B cell (primary cell): ENCODE data around the gene FITM1. TPM values are rescaled to one million over a fixed set of nuclear protein-coding genes. Genes with fewer than 3 reads are reported as not detected.

Experiments used
- ATAC-seq: fragments of 200-7000 bp; cut with Tn5 transposase; one replicate; pipeline ENCODE4 v1.10.0; 2021; ENCODE audit warnings: low read depth, mild to moderate bottlenecking, moderate number of reproducible peaks, moderate library complexity
- CTCF ChIA-PET: fragments of 350-600 bp; sonication (Branson Sonifier 250); formaldehyde crosslinking; loops from one replicate; lab custom pipeline; 2021; ENCODE audit warnings: antibody characterized with exemption, inconsistent platforms; lab: Charles Lee
- POLR2A ChIA-PET: fragments of 350-600 bp; sonication (Branson Sonifier 250); formaldehyde crosslinking; loops from one replicate; lab custom pipeline; 2021; ENCODE audit warnings: antibody characterized with exemption; lab: Charles Lee
- DNase-seq: peaks from one replicate; pipeline ENCODE4 v3.0.0; 2013
- H2AFZ ChIP-seq: 2 replicates; pipeline ENCODE4 v1.6.1; 2012; ENCODE audit warnings: mild to moderate bottlenecking, low read depth, low read length; ENCODE audit not compliant: insufficient read depth, poor library complexity, severe bottlenecking
- H3K27ac ChIP-seq, 2 donors: 1 replicate in 1 of 2; 2 replicates in 1 of 2; pipeline ENCODE4 v1.5.1; 2012 to 2013; ENCODE audit warnings: low read length in 2 of 2, mild to moderate bottlenecking in 2 of 2, moderate library complexity in 1 of 2
- H3K27me3 ChIP-seq, 4 experiments: fragments of 200-600 bp in 1 of 4; sonication (generic) in 1 of 4; replicated peaks in 1 of 4; 1 replicate in 2 of 4; 2 replicates in 2 of 4; pipeline versions ENCODE4 v1.6.1 to v1.7.0; 2013 to 2016; ENCODE audit warnings: low read length in 3 of 4, mild to moderate bottlenecking in 2 of 4, mixed read lengths in 1 of 4, moderate library complexity in 1 of 4; ENCODE audit not compliant: insufficient read depth in 4 of 4, control insufficient read depth in 3 of 4; ENCODE audit errors: control extremely low read depth in 1 of 4
- H3K36me3 ChIP-seq, 2 experiments: replicated peaks in 1 of 2; 1 replicate in 1 of 2; 2 replicates in 1 of 2; pipeline versions ENCODE4 v1.6.1 to v1.7.1; 2013; ENCODE audit warnings: low read length in 1 of 2; ENCODE audit not compliant: insufficient read depth in 2 of 2, control insufficient read depth in 1 of 2; ENCODE audit errors: control extremely low read depth in 1 of 2, extremely low read depth in 1 of 2
- H3K4me1 ChIP-seq, 2 donors: fragments of 200-600 bp in 1 of 2; sonication (generic) in 1 of 2; 1 replicate in 1 of 2; 2 replicates in 1 of 2; pipeline versions ENCODE4 v1.5.1 to v1.6.1; 2013 to 2017; ENCODE audit warnings: low read length in 2 of 2; ENCODE audit not compliant: control insufficient read depth in 2 of 2, insufficient read depth in 2 of 2
- H3K4me2 ChIP-seq: replicated peaks from 2 replicates; pipeline ENCODE3; 2012; ENCODE audit warnings: mild to moderate bottlenecking, low read depth, low read length; ENCODE audit not compliant: poor library complexity, severe bottlenecking
- H3K4me3 ChIP-seq, 5 experiments: fragments of 200-600 bp in 1 of 5; sonication (generic) in 1 of 5; 1 replicate in 3 of 5; 2 replicates in 2 of 5; pipeline versions ENCODE4 v1.5.1 to v1.7.0; 2011 to 2016; ENCODE audit warnings: low read length in 4 of 5, mild to moderate bottlenecking in 4 of 5, low read depth in 2 of 5, control low read depth in 1 of 5, moderate library complexity in 1 of 5; ENCODE audit not compliant: insufficient read depth in 1 of 5; ENCODE audit errors: control extremely low read depth in 1 of 5, extremely low read depth in 1 of 5
- H3K79me2 ChIP-seq: fragments of 200-600 bp; sonication (generic); one replicate; pipeline ENCODE4 v1.6.0; 2016; ENCODE audit warnings: low read length; ENCODE audit not compliant: control insufficient read depth, insufficient read depth
- H3K9ac ChIP-seq: fragments of 200-600 bp; sonication (generic); 2 replicates; pipeline ENCODE4 v1.6.1; 2017; ENCODE audit warnings: mild to moderate bottlenecking, low read length, moderate library complexity
- H3K9me3 ChIP-seq, 3 donors: one replicate each; pipeline versions ENCODE4 v1.6.1 to v1.7.1; 2013; ENCODE audit warnings: low read length in 2 of 3; ENCODE audit not compliant: control insufficient read depth in 2 of 3, insufficient read depth in 1 of 3; ENCODE audit errors: control extremely low read depth in 1 of 3
- H4K20me1 ChIP-seq: 2 replicates; pipeline ENCODE4 v1.6.0; 2012; ENCODE audit warnings: mild to moderate bottlenecking, low read length; ENCODE audit not compliant: insufficient read depth, control insufficient read depth, poor library complexity, severe bottlenecking
- H3K27ac Mint-ChIP-seq: one replicate; pipeline ENCODE4 v1.8.0; 2021; ENCODE audit warnings: mixed read lengths
- H3K27me3 Mint-ChIP-seq: one replicate; pipeline ENCODE4 v1.8.0; 2021; ENCODE audit warnings: mixed read lengths
- H3K4me1 Mint-ChIP-seq: one replicate; pipeline ENCODE4 v1.8.0; 2021; ENCODE audit warnings: mixed read lengths
- H3K4me3 Mint-ChIP-seq: one replicate; pipeline ENCODE4 v1.8.0; 2021; ENCODE audit warnings: mixed read lengths
- H3K9me3 Mint-ChIP-seq: one replicate; pipeline ENCODE4 v1.8.0; 2022; ENCODE audit warnings: mixed read lengths; ENCODE audit not compliant: insufficient read depth
- EZH2 ChIP-seq: IDR thresholded peaks from 2 replicates; pipeline ENCODE4 v1.6.1; 2012; ENCODE audit warnings: borderline replicate concordance, low read depth, mild to moderate bottlenecking, moderate library complexity, low read length; ENCODE audit not compliant: insufficient read depth, poor library complexity, severe bottlenecking
- WGBS: methylation state at CpG from one replicate; pipeline ENCODE4 v1.1.5; 2013; ENCODE audit warnings: missing lambda C conversion rate; ENCODE audit not compliant: insufficient coverage; 5-methylcytosine and 5-hydroxymethylcytosine counted together
- intact Hi-C: fragments of 100-400 bp; cut with micrococcal nuclease; formaldehyde crosslinking; loops from one replicate; pipeline ENCODE4 v1.10.0; 2022
- polyA plus RNA-seq: library from polyadenylated mRNA; depleted of rRNA; stranded (reverse); fragments of >200 nt; gene quantifications from 2 replicates; pipeline ENCODE4 v1.2.3, GENCODE V29; 2012
- total RNA-seq, 2 donors: library from RNA; stranded (reverse); fragments of 120-200 nt in 1 of 2; gene quantifications; 1 replicate in 1 of 2; 2 replicates in 1 of 2; pipeline versions ENCODE4 v1.2.3 to v1.2.4, GENCODE V29; 2013 to 2022
- TF ChIP-seq, protein P1 (sequence below): fragments of 200-600 bp; IDR thresholded peaks from one replicate; pipeline ENCODE4 v1.8.0; 2022; ENCODE audit warnings: antibody characterized with exemption, mild to moderate bottlenecking

Gene FITM1
- total and polyA plus RNA-seq, 2 donors (not counting 1 experiment from before 2014, with no cell fraction given) = 2.6 to 3.3 TPM

- H4K20me1 ChIP-seq = peaks cover under 1% of the 10 kb centered on the region
- TF ChIP-seq, protein P1, sequence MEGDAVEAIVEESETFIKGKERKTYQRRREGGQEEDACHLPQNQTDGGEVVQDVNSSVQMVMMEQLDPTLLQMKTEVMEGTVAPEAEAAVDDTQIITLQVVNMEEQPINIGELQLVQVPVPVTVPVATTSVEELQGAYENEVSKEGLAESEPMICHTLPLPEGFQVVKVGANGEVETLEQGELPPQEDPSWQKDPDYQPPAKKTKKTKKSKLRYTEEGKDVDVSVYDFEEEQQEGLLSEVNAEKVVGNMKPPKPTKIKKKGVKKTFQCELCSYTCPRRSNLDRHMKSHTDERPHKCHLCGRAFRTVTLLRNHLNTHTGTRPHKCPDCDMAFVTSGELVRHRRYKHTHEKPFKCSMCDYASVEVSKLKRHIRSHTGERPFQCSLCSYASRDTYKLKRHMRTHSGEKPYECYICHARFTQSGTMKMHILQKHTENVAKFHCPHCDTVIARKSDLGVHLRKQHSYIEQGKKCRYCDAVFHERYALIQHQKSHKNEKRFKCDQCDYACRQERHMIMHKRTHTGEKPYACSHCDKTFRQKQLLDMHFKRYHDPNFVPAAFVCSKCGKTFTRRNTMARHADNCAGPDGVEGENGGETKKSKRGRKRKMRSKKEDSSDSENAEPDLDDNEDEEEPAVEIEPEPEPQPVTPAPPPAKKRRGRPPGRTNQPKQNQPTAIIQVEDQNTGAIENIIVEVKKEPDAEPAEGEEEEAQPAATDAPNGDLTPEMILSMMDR = no peak
- no peak for TF ChIP-seq EZH2
- no peaks in the 10 kb centered on the region for H3K79me2 ChIP-seq
- no peak overlapping the region for H3K27ac ChIP-seq
- peak overlapping the region; percentile 79 for H3K27ac Mint-ChIP-seq
- H2AFZ ChIP-seq = peak overlapping the region; percentile 65
- H3K9ac ChIP-seq = peak overlapping the region; percentile 70
- DNase-seq (no peak), ATAC-seq (no peak)
- peaks cover 20% of the 10 kb centered on the region for H3K4me1 Mint-ChIP-seq
- no peaks in the 10 kb centered on the region for H3K27me3 ChIP-seq
- no peaks in the 10 kb centered on the region for H3K9me3 Mint-ChIP-seq
- H3K27me3 Mint-ChIP-seq = no peaks in the 10 kb centered on the region
- H3K4me2 ChIP-seq = peak overlapping the region; percentile 92
- H3K4me3 ChIP-seq = peak overlapping the region; percentile 47 to 72 (median 60)
- H3K4me3 Mint-ChIP-seq = peak overlapping the region; percentile 93
- H3K4me1 ChIP-seq = peaks cover 11 to 23% of the 10 kb centered on the region in 2 donors
- ChIA-PET CTCF (interaction anchor here (3.1 kb wide), 1 partner anchor 12 kb away, joined by 22 read pairs; the partner anchor contains the start of gene IRF9), POLR2A (interaction anchor here (1.4 to 2.0 kb wide), 4 partner anchors 11 to 58 kb away, joined by 4 to 18 read pairs (median 10); partner anchors contain the start of genes DCAF11, IPO4, IRF9 and NRL)
- WGBS = 14% methylated on average over 19 of the region's 30 CpGs
- intact Hi-C loops = no loop called here
- no peaks in the 10 kb centered on the region for H3K9me3 ChIP-seq
- peaks cover 0 to 18% of the 10 kb centered on the region in 2 experiments for H3K36me3 ChIP-seq
These were observed 41.9 kb downstream of the FITM1 start for GRCh38 chr14:24172261-24172860.

DNA sequence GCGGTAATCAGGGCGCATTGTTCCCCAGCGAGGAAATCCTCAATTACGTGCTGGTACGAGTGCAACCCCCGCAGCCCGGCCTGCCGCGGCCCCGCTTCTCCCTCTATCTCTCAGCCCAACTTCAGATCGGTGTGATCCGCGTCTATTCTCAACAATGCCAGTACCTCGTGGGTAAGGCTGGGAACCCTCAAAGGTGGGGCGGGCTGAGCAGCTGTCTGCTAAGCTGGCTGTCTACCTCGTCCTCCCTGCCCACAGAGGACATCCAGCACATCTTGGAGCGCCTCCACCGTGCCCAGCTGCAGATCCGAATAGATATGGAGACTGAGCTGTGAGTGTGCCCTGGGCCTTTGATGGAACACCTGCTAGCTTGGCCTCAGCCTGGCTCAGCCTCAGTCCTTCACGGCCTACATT lies 42.4 kb downstream of the FITM1 start:
- H2AFZ ChIP-seq = peak overlapping the region; percentile 65
- Mint-ChIP-seq H3K4me3 (peak overlapping the region; percentile 93), H3K4me1 (peaks cover 20% of the 10 kb centered on the region), H3K27me3 (no peaks in the 10 kb centered on the region), H3K9me3 (no peaks in the 10 kb centered on the region), H3K27ac (no peak overlapping the region)
- POLR2A ChIA-PET = interaction anchor here (2.0 kb wide), 1 partner anchor 58 kb away, joined by 4 read pairs; the partner anchor contains the start of genes DCAF11 and NRL
- peaks cover 11 to 23% of the 10 kb centered on the region in 2 donors for H3K4me1 ChIP-seq
- WGBS = 84% methylated on average over 20 of the region's 20 CpGs
- H3K27me3 ChIP-seq = no peaks in the 10 kb centered on the region
- peak overlapping the region; percentile 70 for H3K9ac ChIP-seq
- CTCF ChIA-PET = interaction anchor here (0.8 to 3.1 kb wide), 3 partner anchors 12 to 63 kb away, joined by 3 to 22 read pairs (median 3); partner anchors contain the start of gene IRF9
- no peak for TF ChIP-seq EZH2
- TF ChIP-seq, protein P1 = no peak
- H4K20me1 ChIP-seq = no peaks in the 10 kb centered on the region
- H3K79me2 ChIP-seq = no peaks in the 10 kb centered on the region
- intact Hi-C loops = no loop called here
- ATAC-seq = no peak
- DNase-seq = no peak
- no peak overlapping the region for H3K27ac ChIP-seq
- H3K4me2 ChIP-seq = peak overlapping the region; percentile 92
- no peak overlapping the region for H3K4me3 ChIP-seq
- H3K36me3 ChIP-seq = peaks cover 0 to 18% of the 10 kb centered on the region in 2 experiments
- H3K9me3 ChIP-seq = no peaks in the 10 kb centered on the region
